Omental fat pad (tissue), 4 donors: ENCODE data around the gene TMEM100. TPM values are rescaled to one million over a fixed set of nuclear protein-coding genes. Genes with fewer than 3 reads are reported as not detected.
A peak's percentile ranks its signal among the peaks of the same experiment; 100 is the strongest.
"Not testable (repeated sequence)": the region's sequence is repeated elsewhere in the genome, so short reads cannot be mapped to it uniquely, and the experiment has no call there.

Source experiments
- ATAC-seq: fragments of 150-250 bp; one replicate; pipeline ENCODE4 v1.9.1; 2016; ENCODE audit warnings: mild to moderate bottlenecking, moderate library complexity; ENCODE audit not compliant: low FRiP score
- DNase-seq: peaks from one replicate; pipeline ENCODE4 v3.0.0-alpha.2; 2019; ENCODE audit warnings: low spot score
- CTCF ChIP-seq, 3 donors: fragments of 450-650 bp; IDR thresholded peaks; one replicate each; pipeline ENCODE4 v1.5.1; 2016 to 2017; ENCODE audit warnings: antibody characterized with exemption in 3 of 3, mild to moderate bottlenecking in 3 of 3, moderate library complexity in 2 of 3
- total RNA-seq, 4 donors: library from RNA; depleted of rRNA; stranded (reverse); fragments of >200 nt; gene quantifications; one replicate each; pipeline ENCODE4 v1.1.0, GENCODE V29; 2016

The TMEM100 gene
- total RNA-seq, 4 donors from 2014 or later = 15.1 to 127 (median 43.6) TPM

- TF ChIP-seq CTCF (IDR thresholded peaks at IDR 0.05) = no peak
- ATAC-seq = no peak
- DNase-seq = no peak
Observed at GRCh38 chr17:55677446-55677845, 45.2 kb downstream of the TMEM100 start.

- DNase-seq = no peak
- no peak for ATAC-seq
- TF ChIP-seq CTCF (IDR thresholded peaks at IDR 0.05) = no peak
Observed at GRCh38 chr17:55676274-55676673, 46.4 kb downstream of the TMEM100 start.

- ATAC-seq (no peak), DNase-seq (no peak)
- TF ChIP-seq CTCF (IDR thresholded peaks at IDR 0.05) = no peak
Observed at GRCh38 chr17:55673743-55674506, 48.7 kb downstream of the TMEM100 start.

GRCh38 chr17:55672585-55673501 is 49.8 kb downstream of the TMEM100 start:
- DNase-seq = no peak
- peak; percentile 57 for ATAC-seq
- TF ChIP-seq CTCF (IDR thresholded peaks at IDR 0.05) = no peak

GRCh38 chr17:55672010-55672409 is 50.7 kb downstream of the TMEM100 start:
- not testable (repeated sequence) for DNase-seq, ATAC-seq

Other genes starting within 250 kb of the TMEM100 start
- not detected for gene SMIM36, start 211.4 kb downstream of the TMEM100 start, total RNA-seq
- 10 to 100 TPM; 16.0 to 41.9 (median 25.0) TPM for gene PCTP, start 28.2 kb upstream of the TMEM100 start, total RNA-seq